GM19467 (cell line): ENCODE measurements around the gene CYB5R3.

ENCODE experiments used
- ATAC-seq: cut with Tn5 transposase; IDR thresholded peaks from one replicate; pipeline ENCODE4 v1.9.1; 2021; ENCODE audit warnings: mild to moderate bottlenecking, moderate library complexity; ENCODE audit not compliant: unreplicated experiment

The CYB5R3 gene

DNA sequence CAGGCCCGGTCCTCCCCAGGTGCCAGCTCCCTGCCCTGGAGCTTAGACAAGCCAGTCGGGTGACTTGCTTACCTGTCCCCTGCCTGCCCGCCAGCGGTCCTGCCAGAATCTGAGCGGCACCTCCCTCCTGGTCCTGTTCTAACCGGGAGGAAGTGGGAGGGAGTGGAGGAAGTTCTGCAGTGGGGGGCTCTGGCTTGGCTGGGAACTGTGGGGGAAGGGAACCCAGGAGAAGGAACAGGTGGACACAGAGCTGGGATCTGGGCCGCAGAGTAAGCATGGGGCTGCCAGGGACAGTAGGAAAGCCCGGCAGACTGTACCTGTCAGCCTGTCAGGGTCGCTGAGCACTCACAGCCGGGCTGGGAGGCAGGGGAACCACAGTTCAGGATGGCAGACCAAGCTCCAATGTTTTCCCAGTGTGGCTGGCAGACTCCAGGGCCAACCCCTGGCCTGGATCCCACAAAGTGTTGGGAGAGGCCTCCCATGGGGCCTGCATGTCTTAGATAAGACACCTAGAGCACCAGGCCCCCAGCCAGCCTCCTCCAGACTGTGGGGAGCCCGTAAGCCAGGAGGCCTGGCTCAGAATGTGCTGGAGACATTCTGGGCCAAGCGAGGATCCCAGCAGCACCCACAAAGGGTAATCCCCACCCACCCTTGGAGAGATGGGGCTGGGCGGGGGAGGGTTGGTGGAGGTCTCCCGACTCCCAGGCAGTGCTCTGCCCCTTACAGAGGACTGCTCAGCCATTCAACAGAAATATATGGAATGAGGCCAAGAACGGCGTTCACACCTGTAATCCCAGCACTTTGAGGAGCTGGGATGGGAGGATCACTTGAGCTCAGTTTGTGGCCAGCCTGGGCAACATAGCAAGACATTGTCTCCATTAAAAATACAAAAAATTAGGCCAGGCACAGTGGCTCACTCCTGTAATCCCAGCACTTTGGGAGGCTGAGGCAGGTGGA lies 2.3 kb downstream of the CYB5R3 start:
- no peak for ATAC-seq

DNA sequence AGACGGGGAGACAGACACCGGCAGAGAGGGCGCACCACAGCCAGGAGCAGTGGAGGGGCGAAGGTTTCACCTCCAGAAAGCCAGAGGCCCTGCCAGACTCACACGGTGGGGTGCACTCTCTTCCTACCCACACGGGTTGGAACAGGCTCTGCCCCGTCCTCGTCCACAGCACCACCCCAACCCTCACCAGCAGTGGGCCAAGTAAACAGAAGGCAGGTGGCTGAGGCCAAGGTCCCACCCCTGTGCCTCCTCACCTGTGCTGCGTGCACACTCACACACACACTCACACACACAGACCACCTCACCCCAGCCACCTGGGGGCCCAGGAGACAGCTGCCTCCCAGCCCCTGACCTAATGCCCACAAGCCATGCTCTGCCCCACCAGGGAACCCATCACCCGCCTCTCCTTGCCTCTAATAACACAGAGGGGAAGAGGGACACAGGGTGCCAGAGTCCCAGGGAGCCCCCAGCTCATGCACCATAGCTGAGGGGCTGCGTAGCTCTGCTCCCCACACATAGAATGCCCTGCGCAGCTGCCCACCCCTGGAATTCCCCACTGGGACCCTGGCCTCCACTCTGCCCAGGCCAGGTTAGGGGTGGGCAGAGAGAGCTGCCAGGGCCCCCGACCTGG lies 3.1 kb downstream of the CYB5R3 start:
- ATAC-seq = no peak

DNA sequence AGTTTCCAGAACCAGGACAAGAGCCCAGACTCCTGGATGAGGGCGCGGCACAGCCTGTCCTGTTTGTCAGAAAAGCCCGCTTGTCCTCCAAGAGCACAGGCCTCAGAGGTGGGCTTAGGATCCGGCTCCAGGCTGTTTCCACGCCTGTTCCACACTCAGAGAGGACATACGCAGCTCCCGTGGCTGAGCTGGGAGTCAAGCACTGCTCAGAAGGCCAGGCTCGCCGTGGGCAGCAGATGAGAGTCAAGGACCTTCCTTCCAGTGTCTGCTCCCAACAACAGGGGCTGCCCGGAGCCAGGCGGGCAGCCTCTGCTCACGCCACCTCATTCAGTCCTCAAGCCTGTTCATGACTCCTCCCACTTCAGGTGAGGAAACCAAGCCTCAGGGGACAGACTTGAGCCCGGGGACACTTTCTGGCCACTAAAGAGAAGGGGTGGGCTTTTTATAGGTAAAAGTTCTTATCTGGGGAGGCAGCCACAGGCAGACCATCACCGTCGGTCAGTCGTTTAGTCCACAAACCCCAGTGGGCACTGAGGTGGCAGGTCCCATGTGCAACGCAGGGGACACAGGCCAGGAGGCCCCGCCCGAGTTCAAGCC lies 3.8 kb downstream of the CYB5R3 start:
- ATAC-seq = no peak

- ATAC-seq = no peak
Observed at GRCh38 chr22:42644422-42645340, 4.5 kb downstream of the CYB5R3 start.

DNA sequence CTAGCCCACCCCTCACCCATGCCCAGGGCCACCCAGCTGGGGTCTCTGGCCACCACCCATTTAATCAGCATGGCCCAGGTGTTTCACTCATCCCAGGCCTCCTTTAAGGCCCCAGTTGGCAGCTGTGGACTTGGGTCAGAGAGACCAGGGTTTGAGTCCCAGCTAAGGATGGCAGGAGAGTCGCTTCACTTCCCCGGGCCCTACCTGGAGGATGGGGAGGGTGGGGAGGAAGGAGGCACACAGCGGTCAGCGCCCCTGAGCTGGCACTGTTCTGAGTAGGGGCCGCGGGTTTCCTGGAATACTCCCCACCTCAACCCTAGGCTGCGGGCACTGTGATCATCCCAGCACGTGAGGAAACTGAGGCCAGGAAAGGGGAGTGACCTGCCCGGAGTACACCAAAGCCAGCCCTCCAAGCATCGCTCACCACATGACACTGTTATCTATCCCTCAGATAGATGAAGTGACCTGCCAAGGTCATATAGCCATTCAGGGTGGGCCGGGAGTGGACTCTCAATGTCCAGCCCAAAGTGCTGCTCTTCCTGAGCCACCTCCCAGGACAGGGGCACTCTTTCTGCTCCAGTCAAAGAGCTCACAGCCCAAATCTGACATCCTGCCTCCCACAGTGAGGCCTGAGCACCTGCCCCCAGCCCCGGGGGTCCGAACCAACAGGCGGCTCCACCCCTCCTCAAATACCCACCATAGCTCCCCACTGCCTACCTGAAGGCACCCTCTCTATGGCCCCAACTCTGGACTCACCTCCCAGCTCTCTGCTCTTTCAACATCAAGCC lies 5.4 kb downstream of the CYB5R3 start:
- ATAC-seq = no peak

- ATAC-seq = no peak
Observed at GRCh38 chr22:42642806-42643633, 6.2 kb downstream of the CYB5R3 start.

- ATAC-seq = no peak
Observed at GRCh38 chr22:42641801-42642413, 7.3 kb downstream of the CYB5R3 start.

DNA sequence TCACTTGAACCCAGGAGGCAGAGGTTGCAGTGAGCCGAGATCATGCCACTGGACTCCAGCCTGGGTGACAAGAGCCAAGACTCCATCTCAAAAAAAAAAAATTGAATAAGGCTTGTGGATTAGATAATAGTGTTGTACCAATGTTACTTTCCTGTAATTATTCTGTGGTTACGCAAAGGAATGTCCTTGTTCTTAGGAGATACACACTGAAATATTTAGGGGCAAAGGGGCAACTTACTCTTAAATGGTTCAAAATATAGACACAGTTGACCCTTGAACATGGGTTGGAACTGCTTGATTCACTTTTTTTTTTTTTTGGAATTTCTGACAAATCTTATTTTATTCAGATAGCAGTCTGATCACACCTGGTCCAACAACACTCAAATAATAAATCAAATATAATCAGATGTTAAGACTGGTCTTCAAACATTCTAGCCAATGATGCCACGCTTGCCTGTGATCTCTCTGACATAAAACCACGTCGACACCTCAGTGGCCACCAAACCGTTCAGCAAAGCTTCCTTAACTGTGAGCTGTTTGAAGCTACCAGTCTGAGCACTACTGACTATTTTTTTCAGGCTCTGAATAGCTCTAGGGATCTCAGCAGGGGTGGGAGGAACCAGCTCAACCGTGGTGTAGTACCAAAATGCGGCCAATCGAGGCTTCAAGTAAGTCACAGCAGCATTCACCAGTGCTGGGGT lies 9.5 kb downstream of the CYB5R3 start:
- ATAC-seq = no peak

- ATAC-seq = no peak
Observed at GRCh38 chr22:42637555-42637954, 11.6 kb downstream of the CYB5R3 start.

DNA sequence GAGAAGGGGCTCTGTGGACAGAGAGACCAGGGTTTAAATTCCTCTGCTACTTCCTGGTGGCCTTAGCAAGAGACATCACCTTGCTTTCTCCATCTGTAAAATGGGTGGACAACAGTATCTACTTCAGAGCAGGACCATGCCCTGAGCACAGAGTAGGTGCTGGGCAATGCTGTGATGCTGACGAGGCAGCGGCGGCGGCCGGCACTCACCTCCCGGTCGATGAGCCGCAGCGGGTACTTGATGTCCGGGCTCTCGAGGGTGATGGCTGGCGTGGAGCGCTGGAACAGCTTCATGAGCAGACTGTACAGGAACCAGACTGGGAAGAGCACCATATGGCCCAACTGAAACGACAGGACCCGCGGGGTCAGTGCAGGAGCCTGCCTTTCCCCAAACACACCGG lies 12.7 kb downstream of the CYB5R3 start:
- ATAC-seq = no peak

GRCh38 chr22:42635531-42635930 lies 13.7 kb downstream of the CYB5R3 start:
- no peak for ATAC-seq

DNA sequence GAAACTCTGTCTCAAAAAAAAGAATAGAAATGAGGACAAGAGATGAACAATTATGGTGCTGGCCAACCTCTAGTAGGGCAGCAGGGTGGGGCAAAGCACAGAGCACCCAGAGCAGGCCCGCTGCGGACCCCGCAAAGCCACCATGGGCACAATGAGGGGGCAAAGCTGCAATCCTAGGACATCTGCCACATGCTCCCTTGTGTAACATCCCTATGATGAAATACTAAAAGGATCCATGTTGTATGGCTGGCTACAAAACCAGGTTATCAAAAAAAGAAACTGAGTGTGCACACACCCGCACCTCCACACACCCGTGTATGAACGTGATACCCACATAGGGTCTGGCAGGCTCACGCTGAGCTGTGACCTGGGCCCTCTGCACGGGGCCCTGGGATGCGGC lies 16.2 kb downstream of the CYB5R3 start:
- ATAC-seq = no peak

DNA sequence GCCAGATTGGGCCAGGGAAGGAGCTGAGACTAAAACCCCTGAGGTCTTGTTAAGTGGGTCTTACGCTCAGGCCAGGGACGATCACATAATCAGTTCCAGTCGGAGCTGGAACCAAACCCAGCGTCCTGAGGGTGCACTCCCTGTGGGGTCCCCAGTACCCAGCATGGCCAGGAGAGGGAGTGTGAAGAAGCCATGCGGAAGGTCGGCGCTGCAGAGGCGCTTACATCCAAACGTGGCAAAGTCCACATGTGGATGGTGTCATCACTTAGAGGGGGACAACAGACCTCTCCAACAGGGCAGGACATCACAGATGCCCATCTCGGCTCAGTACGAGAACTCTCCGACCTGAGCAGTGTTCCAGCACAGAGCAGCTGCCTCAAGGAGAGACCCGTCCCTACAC lies 17.1 kb downstream of the CYB5R3 start:
- no peak for ATAC-seq

- no peak for ATAC-seq
Observed at GRCh38 chr22:42630901-42631602, 18.1 kb downstream of the CYB5R3 start.

- ATAC-seq = no peak
Observed at GRCh38 chr22:42630211-42630610, 19.0 kb downstream of the CYB5R3 start.

GRCh38 chr22:42627981-42628380 lies 21.2 kb downstream of the CYB5R3 start:
- no peak for ATAC-seq

DNA sequence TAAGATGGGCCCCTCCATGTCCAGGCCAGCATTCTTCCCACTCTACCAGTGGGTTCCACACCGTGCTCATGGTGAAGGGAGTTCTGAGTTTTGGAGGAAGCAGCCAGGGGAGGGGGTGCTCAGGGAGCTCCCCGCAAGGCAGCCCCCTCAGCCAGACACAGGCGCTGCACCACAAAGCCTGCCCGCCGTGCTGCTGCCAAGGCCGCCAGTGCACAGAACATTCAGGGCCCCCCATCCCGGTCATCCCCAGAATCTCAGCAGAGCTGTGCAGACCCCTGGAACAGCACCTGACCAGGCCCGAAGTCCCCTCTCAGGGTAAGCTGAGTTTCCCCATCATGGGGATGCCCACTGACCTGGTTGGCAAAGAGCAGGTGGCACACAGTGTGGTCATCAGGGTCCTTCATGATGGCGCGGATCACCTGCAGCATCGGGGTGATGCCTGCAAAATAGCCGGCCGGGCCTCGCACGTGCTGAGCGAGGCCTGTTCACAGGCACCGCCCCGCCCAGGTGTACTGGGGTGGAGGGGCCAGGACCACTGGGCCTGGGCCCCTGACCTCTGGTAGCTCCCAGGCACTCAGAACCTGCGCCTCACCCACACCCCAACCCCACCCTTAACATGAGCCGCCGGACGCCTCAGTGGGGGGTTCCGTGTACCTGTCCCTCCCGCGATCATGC lies 22.1 kb downstream of the CYB5R3 start:
- ATAC-seq = no peak
